Measurements from ENCODE around the gene WFDC13.

WFDC13 gene

GRCh38 chr20:45735552-45735951 is 33.7 kb downstream of the WFDC13 start:
- Mint-ChIP-seq H3K27me3 (peaks cover 55% of the 10 kb centered on the region), H3K36me3 (ENCODE audit: low read depth) (peaks cover 4% of the 10 kb centered on the region), H3K4me3 (no peak overlapping the region), H3K9me3 (peaks cover 22% of the 10 kb centered on the region), H3K27ac (no peak overlapping the region), H3K4me1 (ENCODE audit: low read depth) (no peaks in the 10 kb centered on the region)

GRCh38 chr20:45735988-45736387 is 34.1 kb downstream of the WFDC13 start:
- H3K4me3 Mint-ChIP-seq, result no peak overlapping the region
- peaks cover 55% of the 10 kb centered on the region for H3K27me3 Mint-ChIP-seq
- H3K4me1 Mint-ChIP-seq (ENCODE audit: low read depth), result no peaks in the 10 kb centered on the region
- no peak overlapping the region for H3K27ac Mint-ChIP-seq
- peaks cover 4% of the 10 kb centered on the region for H3K36me3 Mint-ChIP-seq (ENCODE audit: low read depth)
- peaks cover 20% of the 10 kb centered on the region for H3K9me3 Mint-ChIP-seq

GRCh38 chr20:45742596-45742995 is 40.8 kb downstream of the WFDC13 start:
- Mint-ChIP-seq H3K4me3 (no peak overlapping the region), H3K27me3 (peaks cover 30% of the 10 kb centered on the region), H3K27ac (no peak overlapping the region)

GRCh38 chr20:45745015-45745414 is 43.2 kb downstream of the WFDC13 start:
- Mint-ChIP-seq H3K27ac (no peak overlapping the region), H3K27me3 (peaks cover 39% of the 10 kb centered on the region), H3K36me3 (ENCODE audit: low read depth) (no peaks in the 10 kb centered on the region), H3K4me1 (ENCODE audit: low read depth) (no peaks in the 10 kb centered on the region), H3K9me3 (no peaks in the 10 kb centered on the region), H3K4me3 (no peak overlapping the region)

More at GRCh38 chr20:45742596-45742995, 40.8 kb downstream of the WFDC13 start:
- H3K9me3 Mint-ChIP-seq, result no peaks in the 10 kb centered on the region
- no peaks in the 10 kb centered on the region for H3K4me1 Mint-ChIP-seq (ENCODE audit: low read depth)
- no peaks in the 10 kb centered on the region for H3K36me3 Mint-ChIP-seq (ENCODE audit: low read depth)

GRCh38 chr20:45751721-45752120 is 49.9 kb downstream of the WFDC13 start:
- peak overlapping the region; percentile 31 for H3K4me3 Mint-ChIP-seq
- H3K9me3 Mint-ChIP-seq, result peaks cover 9% of the 10 kb centered on the region
- peak overlapping the region; percentile 90 for H3K27ac Mint-ChIP-seq
- peaks cover 7% of the 10 kb centered on the region for H3K36me3 Mint-ChIP-seq (ENCODE audit: low read depth)
- peaks cover 42% of the 10 kb centered on the region for H3K27me3 Mint-ChIP-seq
- H3K4me1 Mint-ChIP-seq (ENCODE audit: low read depth), result peaks cover 33% of the 10 kb centered on the region

GRCh38 chr20:45752746-45753145 is 50.9 kb downstream of the WFDC13 start:
- Mint-ChIP-seq H3K27ac (peak overlapping the region; percentile 90), H3K36me3 (ENCODE audit: low read depth) (peaks cover 7% of the 10 kb centered on the region)

GRCh38 chr20:45758096-45758495 is 56.3 kb downstream of the WFDC13 start:
- H3K4me3 Mint-ChIP-seq, result no peak overlapping the region

More at GRCh38 chr20:45752746-45753145, 50.9 kb downstream of the WFDC13 start:
- H3K27me3 Mint-ChIP-seq, result peaks cover 32% of the 10 kb centered on the region
- peaks cover 33% of the 10 kb centered on the region for H3K4me1 Mint-ChIP-seq (ENCODE audit: low read depth)
- peaks cover 9% of the 10 kb centered on the region for H3K9me3 Mint-ChIP-seq
- peak overlapping the region; percentile 31 for H3K4me3 Mint-ChIP-seq

More at GRCh38 chr20:45758096-45758495, 56.3 kb downstream of the WFDC13 start:
- Mint-ChIP-seq H3K27me3 (peaks cover 20% of the 10 kb centered on the region), H3K9me3 (peaks cover 9% of the 10 kb centered on the region), H3K36me3 (ENCODE audit: low read depth) (peaks cover 7% of the 10 kb centered on the region), H3K27ac (no peak overlapping the region), H3K4me1 (ENCODE audit: low read depth) (peaks cover 10% of the 10 kb centered on the region)
